NT2/D1 (cell line): ENCODE results near the gene CROCC2.

Experiments used
- SUZ12 ChIP-seq: IDR thresholded peaks from 2 replicates; pipeline ENCODE4 v1.6.1; 2011; ENCODE audit not compliant: insufficient read length, insufficient read depth; ENCODE audit errors: extremely low read depth
- YY1 ChIP-seq: IDR thresholded peaks from 2 replicates; pipeline ENCODE4 v1.6.1; 2011; ENCODE audit not compliant: insufficient read length, insufficient read depth
- ZNF274 ChIP-seq: IDR thresholded peaks from 2 replicates; pipeline ENCODE4 v1.6.1; 2011; ENCODE audit warnings: mild to moderate bottlenecking, low read depth, low read length

DNA sequence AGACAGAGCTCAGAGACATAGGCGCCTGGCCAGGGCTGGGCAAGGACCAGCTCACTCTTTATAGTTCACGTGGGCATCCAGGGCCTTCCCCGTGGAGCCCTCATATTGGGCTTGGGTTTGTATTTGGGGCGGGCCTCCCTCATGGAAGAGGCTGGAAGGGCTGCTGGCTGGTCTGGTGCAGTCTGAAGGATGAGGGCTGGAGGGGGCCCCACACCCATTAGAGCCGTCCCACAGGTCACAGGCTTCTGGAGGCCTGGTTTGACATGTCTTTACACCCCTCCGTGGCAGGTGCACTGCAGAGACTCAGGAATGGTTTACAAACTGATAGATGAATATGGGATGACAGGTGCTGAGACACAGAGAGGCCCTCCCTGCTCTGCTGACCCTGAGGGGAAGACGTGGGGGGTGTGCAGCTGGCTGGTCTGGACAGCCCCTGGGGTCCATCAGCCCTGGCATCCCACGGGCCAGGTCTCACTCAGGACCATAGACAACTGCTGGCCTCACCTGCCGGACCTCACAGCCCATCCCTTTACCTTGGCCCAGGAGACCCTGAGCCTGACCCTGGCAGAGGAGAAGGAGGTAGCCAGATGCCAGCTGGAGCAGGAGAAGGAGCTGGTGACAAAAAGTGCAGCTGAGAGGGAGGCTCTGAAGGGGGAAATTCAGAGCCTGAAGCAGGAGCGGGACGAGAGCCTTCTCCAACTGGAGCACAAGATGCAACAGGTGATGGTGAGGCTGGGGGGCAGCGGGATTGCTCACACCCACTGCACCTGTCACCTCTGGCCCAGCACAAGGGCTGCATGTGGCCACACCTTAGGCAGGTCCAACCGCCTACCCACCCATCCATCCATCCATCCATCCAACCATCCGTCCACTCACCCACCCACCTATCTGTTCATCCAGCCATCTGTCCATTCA, 43.9 kb downstream of the CROCC2 start:
- TF ChIP-seq YY1 = no peak
- TF ChIP-seq SUZ12 = no peak
- no peak for TF ChIP-seq ZNF274
